Measurements from ENCODE around the gene KRTAP13-2. TPM values are rescaled to one million over a fixed set of nuclear protein-coding genes. Genes with fewer than 3 reads are reported as not detected.

Gene KRTAP13-2
- total and polyA plus RNA-seq, 2 of the 8 experiments (the other 6 are each of a cell fraction or from before 2014, with no cell fraction given), result not detected

DNA sequence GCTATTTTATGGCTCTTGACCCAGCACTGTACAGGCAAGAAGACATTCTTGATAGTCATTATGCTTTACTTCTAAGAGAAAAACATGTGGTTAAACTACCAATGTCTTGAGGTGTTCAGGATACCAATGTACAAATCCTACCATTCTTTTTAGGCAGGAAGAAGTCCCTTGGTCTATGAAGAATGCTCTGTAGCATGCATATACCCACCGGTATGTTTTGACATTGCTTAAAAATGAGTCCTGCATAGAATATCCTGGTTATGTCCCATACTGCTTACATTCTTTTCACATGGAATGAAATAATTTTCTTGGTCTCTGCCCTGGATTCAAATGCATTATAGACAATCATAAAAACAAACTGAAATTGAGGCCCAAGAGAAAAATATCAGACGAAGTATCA is 39.4 kb downstream of the KRTAP13-2 start (continued):
- no peak for TF ChIP-seq SP2 (IDR thresholded peaks at IDR 0.05; ENCODE audit: low read length)
- TF ChIP-seq GABPA (IDR thresholded peaks at IDR 0.05; ENCODE audit: borderline replicate concordance, insufficient read depth, low read length), result no peak
- TF ChIP-seq TAF1 (IDR thresholded peaks at IDR 0.05; ENCODE audit: low read depth, low read length), result no peak
- TF ChIP-seq, protein P1, sequence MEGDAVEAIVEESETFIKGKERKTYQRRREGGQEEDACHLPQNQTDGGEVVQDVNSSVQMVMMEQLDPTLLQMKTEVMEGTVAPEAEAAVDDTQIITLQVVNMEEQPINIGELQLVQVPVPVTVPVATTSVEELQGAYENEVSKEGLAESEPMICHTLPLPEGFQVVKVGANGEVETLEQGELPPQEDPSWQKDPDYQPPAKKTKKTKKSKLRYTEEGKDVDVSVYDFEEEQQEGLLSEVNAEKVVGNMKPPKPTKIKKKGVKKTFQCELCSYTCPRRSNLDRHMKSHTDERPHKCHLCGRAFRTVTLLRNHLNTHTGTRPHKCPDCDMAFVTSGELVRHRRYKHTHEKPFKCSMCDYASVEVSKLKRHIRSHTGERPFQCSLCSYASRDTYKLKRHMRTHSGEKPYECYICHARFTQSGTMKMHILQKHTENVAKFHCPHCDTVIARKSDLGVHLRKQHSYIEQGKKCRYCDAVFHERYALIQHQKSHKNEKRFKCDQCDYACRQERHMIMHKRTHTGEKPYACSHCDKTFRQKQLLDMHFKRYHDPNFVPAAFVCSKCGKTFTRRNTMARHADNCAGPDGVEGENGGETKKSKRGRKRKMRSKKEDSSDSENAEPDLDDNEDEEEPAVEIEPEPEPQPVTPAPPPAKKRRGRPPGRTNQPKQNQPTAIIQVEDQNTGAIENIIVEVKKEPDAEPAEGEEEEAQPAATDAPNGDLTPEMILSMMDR (IDR thresholded peaks at IDR 0.05; ENCODE audit: control extremely low read depth in 1 of 3, insufficient read depth in 1 of 3, low read depth in 1 of 3, low read length in 3 of 3), result no peak
- TF ChIP-seq MAFK (IDR thresholded peaks at IDR 0.05; ENCODE audit: low read depth, low read length), result no peak

Data from H1 (cell line).